Trophoblast cell (in vitro differentiated cells and primary cell): ENCODE results near the gene ATPAF2.

Source experiments
- DNase-seq, 2 donors: peaks; one replicate each; pipeline ENCODE4 v3.0.0-alpha.2; 2016
- H2AFZ ChIP-seq: 2 replicates; pipeline ENCODE4 v1.6.1; 2013; ENCODE audit warnings: low read length, moderate library complexity, mild to moderate bottlenecking; ENCODE audit not compliant: insufficient read depth, poor library complexity
- H2AK5ac ChIP-seq: 2 replicates; pipeline ENCODE4 v1.6.1; 2013; ENCODE audit warnings: mild to moderate bottlenecking, low read length
- H2BK120ac ChIP-seq: 2 replicates; pipeline ENCODE4 v1.6.1; 2013; ENCODE audit warnings: low read length, mild to moderate bottlenecking, moderate library complexity; ENCODE audit not compliant: insufficient read depth, poor library complexity
- H2BK12ac ChIP-seq: 2 replicates; pipeline ENCODE4 v1.6.1; 2013; ENCODE audit warnings: mild to moderate bottlenecking, low read length, moderate library complexity
- H2BK5ac ChIP-seq: 2 replicates; pipeline ENCODE4 v1.6.1; 2013; ENCODE audit warnings: low read length, low read depth, moderate library complexity, mild to moderate bottlenecking; ENCODE audit not compliant: poor library complexity
- H3K14ac ChIP-seq: 2 replicates; pipeline ENCODE4 v1.6.1; 2013; ENCODE audit warnings: mild to moderate bottlenecking, low read length
- H3K18ac ChIP-seq: 2 replicates; pipeline ENCODE4 v1.6.1; 2013; ENCODE audit warnings: mild to moderate bottlenecking, low read length
- H3K23ac ChIP-seq: 2 replicates; pipeline ENCODE4 v1.6.1; 2013; ENCODE audit warnings: low read length
- H3K27ac ChIP-seq: 2 replicates; pipeline ENCODE4 v1.5.1; 2013; ENCODE audit warnings: low read depth, mild to moderate bottlenecking, inconsistent platforms, low read length, moderate library complexity
- H3K27me3 ChIP-seq: 2 replicates; pipeline ENCODE4 v1.6.1; 2013; ENCODE audit warnings: inconsistent platforms, mild to moderate bottlenecking, low read length, moderate library complexity; ENCODE audit not compliant: insufficient read depth
- H3K36me3 ChIP-seq, 2 experiments: 1 replicate in 1 of 2; 2 replicates in 1 of 2; pipeline ENCODE4 v1.6.1; 2013; ENCODE audit warnings: low read length in 2 of 2, mild to moderate bottlenecking in 2 of 2, moderate library complexity in 1 of 2; ENCODE audit not compliant: insufficient read depth in 2 of 2, control insufficient read depth in 1 of 2
- H3K4ac ChIP-seq: 2 replicates; pipeline ENCODE4 v1.6.1; 2013; ENCODE audit warnings: low read depth, mild to moderate bottlenecking, low read length, moderate library complexity
- H3K4me1 ChIP-seq, 2 experiments: 1 replicate in 1 of 2; 2 replicates in 1 of 2; pipeline ENCODE4 v1.6.1; 2013; ENCODE audit warnings: low read length in 2 of 2, mild to moderate bottlenecking in 2 of 2, moderate library complexity in 1 of 2; ENCODE audit not compliant: insufficient read depth in 2 of 2, control insufficient read depth in 1 of 2
- H3K4me2 ChIP-seq: 2 replicates; pipeline ENCODE4 v1.6.1; 2013; ENCODE audit warnings: inconsistent platforms, mild to moderate bottlenecking, low read length, moderate library complexity
- H3K4me3 ChIP-seq: 2 replicates; pipeline ENCODE4 v1.5.1; 2013; ENCODE audit warnings: mild to moderate bottlenecking, low read depth, low read length, inconsistent platforms
- H3K79me1 ChIP-seq: one replicate; pipeline ENCODE4 v1.6.1; 2013; ENCODE audit warnings: low read length
- H3K79me2 ChIP-seq: 2 replicates; pipeline ENCODE4 v1.6.1; 2013; ENCODE audit warnings: low read length, mild to moderate bottlenecking; ENCODE audit not compliant: control insufficient read depth, insufficient read depth, poor library complexity
- H3K9ac ChIP-seq: 2 replicates; pipeline ENCODE4 v1.6.1; 2013; ENCODE audit warnings: mild to moderate bottlenecking, low read length
- H3K9me3 ChIP-seq: 2 replicates; pipeline ENCODE4 v1.6.1; 2013; ENCODE audit warnings: low read depth, mild to moderate bottlenecking, control low read depth, inconsistent platforms, low read length; ENCODE audit not compliant: insufficient read depth
- H4K12ac ChIP-seq: 2 replicates; pipeline ENCODE4 v1.6.1; 2013; ENCODE audit warnings: low read depth, mild to moderate bottlenecking, low read length, moderate library complexity
- H4K8ac ChIP-seq: 2 replicates; pipeline ENCODE4 v1.6.1; 2013; ENCODE audit warnings: low read depth, mild to moderate bottlenecking, low read length, moderate library complexity
- H4K91ac ChIP-seq: one replicate; pipeline ENCODE4 v1.6.1; 2013; ENCODE audit warnings: low read depth, mild to moderate bottlenecking, low read length, moderate library complexity
- WGBS: extraction: QIAGEN DNeasy Blood & Tissue Kit; methylation state at CpG from one replicate; pipeline ENCODE4 v1.1.7; 2013; ENCODE audit warnings: missing lambda C conversion rate; ENCODE audit not compliant: insufficient read length, insufficient coverage; ENCODE audit errors: extremely low coverage; 5-methylcytosine and 5-hydroxymethylcytosine counted together

Gene ATPAF2

DNA sequence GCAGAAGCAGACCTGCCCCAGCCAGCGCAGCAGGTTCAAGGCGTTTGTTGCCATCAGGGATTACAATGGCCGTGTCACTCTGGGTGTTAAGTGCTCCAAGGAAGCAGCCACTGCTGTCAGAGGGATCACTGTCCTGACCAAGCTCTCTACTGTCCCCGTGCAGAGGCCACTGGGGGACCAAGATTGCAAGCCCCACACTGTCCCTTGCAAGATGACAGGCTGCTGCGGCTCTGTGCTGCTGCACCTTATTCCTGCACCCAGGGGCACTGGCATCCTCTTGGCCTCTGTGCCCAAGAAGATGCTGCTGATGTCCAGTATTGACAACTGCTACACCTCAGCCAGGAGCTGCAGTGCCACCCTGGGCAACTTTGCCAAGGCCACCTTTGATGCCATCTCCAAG, 27.7 kb downstream of the ATPAF2 start:
- H3K79me2 ChIP-seq = no peaks in the 10 kb centered on the region
- H3K4me3 ChIP-seq = no peak overlapping the region
- peaks cover 7% of the 10 kb centered on the region for H3K9me3 ChIP-seq
- no peak overlapping the region for H2BK120ac ChIP-seq
- no peak overlapping the region for H4K12ac ChIP-seq
- H3K36me3 ChIP-seq = peaks cover 9% of the 10 kb centered on the region in 2 experiments
- no peak overlapping the region for H2AFZ ChIP-seq
- no CpG with 5 or more reads among the region's 5 CpGs for WGBS
- H3K18ac ChIP-seq = no peak overlapping the region
- H3K4me1 ChIP-seq = peaks cover 6 to 9% of the 10 kb centered on the region in 2 experiments
- H2AK5ac ChIP-seq = no peak overlapping the region
- H3K9ac ChIP-seq = no peak overlapping the region
- no peak overlapping the region for H3K27ac ChIP-seq
- H3K79me1 ChIP-seq = no peaks in the 10 kb centered on the region
- no peak for DNase-seq
- no peak overlapping the region for H3K4me2 ChIP-seq
- no peak overlapping the region for H4K91ac ChIP-seq
- H3K27me3 ChIP-seq = no peaks in the 10 kb centered on the region
- no peak overlapping the region for H3K4ac ChIP-seq
- no peak overlapping the region for H4K8ac ChIP-seq
- H3K14ac ChIP-seq = no peak overlapping the region
- no peak overlapping the region for H2BK12ac ChIP-seq
- no peak overlapping the region for H3K23ac ChIP-seq
- H2BK5ac ChIP-seq = no peak overlapping the region

DNA sequence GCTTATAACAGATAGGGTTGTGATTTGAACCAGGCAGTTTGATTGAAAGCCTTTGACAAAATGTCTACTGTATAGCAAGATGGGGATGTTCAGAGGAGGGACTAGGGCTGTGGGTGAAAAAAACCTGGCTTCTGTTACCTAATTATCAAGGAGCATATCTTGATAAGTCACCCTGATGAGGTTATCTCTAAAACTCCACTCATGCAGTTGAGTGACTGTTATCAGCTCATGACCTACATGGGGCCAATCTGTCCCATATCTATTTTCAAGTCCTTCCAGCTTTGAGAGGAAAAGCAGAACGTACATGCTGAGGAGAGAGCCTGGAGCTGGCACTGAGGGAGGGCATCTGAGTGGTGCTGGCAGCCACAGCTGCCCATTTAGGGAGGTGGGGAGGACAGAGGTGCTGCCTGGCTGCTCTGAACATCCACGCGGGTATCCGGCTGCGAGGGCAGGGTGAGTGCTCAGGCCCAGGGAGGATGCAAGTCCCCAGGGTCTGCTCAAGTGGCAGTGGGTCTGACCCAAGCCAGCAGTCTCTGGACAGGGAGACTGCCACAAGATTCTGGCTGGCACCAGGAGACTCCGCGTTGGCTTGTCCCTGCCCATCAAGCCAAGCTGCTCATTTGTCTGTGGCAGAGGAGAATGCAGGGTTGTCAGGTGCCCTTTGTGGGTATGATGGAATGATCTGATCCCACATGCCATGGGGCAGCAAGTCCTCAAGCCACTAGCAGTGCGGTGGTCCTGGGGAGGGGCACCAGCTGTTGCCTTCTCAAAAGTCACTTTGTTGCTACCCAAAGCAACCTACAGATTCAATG, 29.2 kb downstream of the ATPAF2 start:
- no peak overlapping the region for H4K8ac ChIP-seq
- H2BK5ac ChIP-seq = no peak overlapping the region
- no peak overlapping the region for H2AK5ac ChIP-seq
- H3K27me3 ChIP-seq = no peaks in the 10 kb centered on the region
- H3K4ac ChIP-seq = no peak overlapping the region
- peaks cover 8% of the 10 kb centered on the region for H3K9me3 ChIP-seq
- DNase-seq = peak in 1 of 2 donors; percentile 64
- H2AFZ ChIP-seq = no peak overlapping the region
- WGBS = no CpG with 5 or more reads among the region's 8 CpGs
- no peak overlapping the region for H3K9ac ChIP-seq
- H4K91ac ChIP-seq = no peak overlapping the region
- no peak overlapping the region for H3K4me2 ChIP-seq
- H3K4me1 ChIP-seq = peaks cover 6 to 12% of the 10 kb centered on the region in 2 experiments
- H3K23ac ChIP-seq = no peak overlapping the region
- no peak overlapping the region for H3K18ac ChIP-seq
- no peak overlapping the region for H3K14ac ChIP-seq
- H3K79me1 ChIP-seq = no peaks in the 10 kb centered on the region
- H2BK120ac ChIP-seq = no peak overlapping the region
- H4K12ac ChIP-seq = no peak overlapping the region
- H3K27ac ChIP-seq = no peak overlapping the region
- no peak overlapping the region for H2BK12ac ChIP-seq
- peaks cover 4 to 5% of the 10 kb centered on the region in 2 experiments for H3K36me3 ChIP-seq
- H3K79me2 ChIP-seq = no peaks in the 10 kb centered on the region
- peak overlapping the region; percentile 21 for H3K4me3 ChIP-seq

DNA sequence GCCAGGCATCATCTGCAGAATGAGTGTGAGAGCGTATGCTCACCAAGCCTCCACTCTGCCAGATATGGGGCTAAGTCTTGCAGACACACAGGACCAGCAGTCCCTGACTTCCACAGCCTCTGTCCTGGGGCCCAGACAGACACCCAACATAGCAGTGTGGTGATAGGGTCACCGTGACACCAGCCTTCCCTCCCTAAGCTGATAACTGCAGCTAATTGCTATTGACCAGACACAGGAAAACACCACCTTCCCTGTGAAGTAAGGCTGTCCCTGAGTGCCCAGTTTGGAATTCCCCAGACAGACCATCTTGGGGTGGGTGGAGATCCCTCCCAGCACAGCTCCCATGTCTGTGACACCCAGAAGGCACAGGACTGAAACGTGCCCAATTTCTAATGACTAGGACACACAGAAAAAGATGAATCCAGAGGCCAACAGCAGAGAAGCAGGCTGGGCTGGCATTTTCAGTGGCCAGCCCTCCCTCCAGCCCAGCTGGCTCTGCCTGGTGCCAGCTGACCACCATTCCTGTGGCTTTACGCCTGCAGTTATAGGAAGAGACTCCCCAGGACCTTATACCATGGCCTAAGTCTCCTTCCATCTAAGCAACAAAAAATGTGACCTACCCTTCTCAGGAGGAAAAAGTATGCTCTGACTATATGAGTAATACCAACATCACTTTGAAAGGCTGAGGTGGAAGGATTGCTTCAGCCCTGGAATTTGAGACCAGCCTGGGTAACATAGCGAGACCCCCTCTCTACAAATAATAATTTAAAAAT, 30.3 kb downstream of the ATPAF2 start:
- Histone ChIP-seq H3K4me3 (no peak overlapping the region), H3K36me3 (peaks cover 4 to 5% of the 10 kb centered on the region in 2 experiments), H3K27me3 (no peaks in the 10 kb centered on the region), H3K14ac (no peak overlapping the region), H3K9ac (no peak overlapping the region), H2BK5ac (no peak overlapping the region), H3K9me3 (peaks cover 8% of the 10 kb centered on the region), H2BK12ac (no peak overlapping the region), H3K23ac (no peak overlapping the region), H4K91ac (no peak overlapping the region), H2BK120ac (no peak overlapping the region), H2AFZ (no peak overlapping the region), H3K18ac (peak overlapping the region; percentile 21), H4K12ac (no peak overlapping the region), H3K79me1 (no peaks in the 10 kb centered on the region), H3K27ac (no peak overlapping the region), H2AK5ac (no peak overlapping the region), H3K4ac (no peak overlapping the region), H3K4me2 (no peak overlapping the region), H3K4me1 (peaks cover 6 to 12% of the 10 kb centered on the region in 2 experiments), H4K8ac (no peak overlapping the region), H3K79me2 (no peaks in the 10 kb centered on the region)
- DNase-seq = peak in 1 of 2 donors; percentile 59
- WGBS = no CpG with 5 or more reads among the region's 5 CpGs

DNA sequence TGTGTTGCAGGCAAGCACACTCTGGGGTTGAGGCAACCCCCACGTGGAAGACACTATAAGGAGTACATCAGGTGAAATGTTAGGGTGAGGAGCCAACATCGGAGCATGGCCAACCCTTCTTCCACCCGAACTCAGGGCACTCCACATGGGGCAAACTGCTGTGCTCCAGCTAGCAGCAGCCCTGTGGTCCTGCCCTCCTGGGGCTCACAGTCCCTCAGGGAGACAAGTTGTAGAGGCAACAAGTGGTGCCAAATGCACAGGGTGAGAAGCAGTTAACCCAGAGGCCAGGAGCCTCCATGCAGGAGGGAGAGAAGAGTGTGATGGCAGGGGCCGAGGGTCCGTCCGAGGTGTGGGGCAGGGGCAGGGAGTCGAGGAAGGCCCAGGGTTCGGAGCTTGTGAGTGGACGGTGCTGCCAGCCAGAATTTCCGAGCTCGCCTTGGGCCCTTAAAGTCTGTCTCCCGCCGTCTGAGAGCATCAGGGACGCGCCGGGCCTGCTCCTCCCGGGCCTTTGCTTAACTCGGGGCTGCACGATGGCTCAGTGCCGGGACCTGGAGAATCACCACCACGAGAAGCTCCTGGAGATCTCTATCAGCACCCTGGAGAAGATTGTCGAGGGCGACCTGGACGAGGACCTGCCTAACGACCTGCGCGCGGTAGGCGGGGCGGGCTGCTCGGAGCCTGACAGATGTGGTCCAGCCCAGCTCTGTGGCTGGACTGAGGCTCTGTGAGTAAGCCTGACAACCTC, 32.3 kb downstream of the ATPAF2 start:
- Histone ChIP-seq H2AFZ (no peak overlapping the region), H4K8ac (no peak overlapping the region), H3K27me3 (no peaks in the 10 kb centered on the region), H2BK120ac (no peak overlapping the region), H3K4me3 (no peak overlapping the region), H2BK5ac (no peak overlapping the region), H3K79me2 (no peaks in the 10 kb centered on the region), H2BK12ac (no peak overlapping the region), H3K4me2 (no peak overlapping the region), H3K9me3 (peaks cover 8% of the 10 kb centered on the region), H3K18ac (no peak overlapping the region), H3K9ac (no peak overlapping the region), H3K4ac (no peak overlapping the region), H4K12ac (no peak overlapping the region), H3K27ac (no peak overlapping the region), H2AK5ac (no peak overlapping the region), H3K23ac (no peak overlapping the region), H3K14ac (no peak overlapping the region), H3K36me3 (peaks cover 4 to 5% of the 10 kb centered on the region in 2 experiments), H3K4me1 (peaks cover 6 to 12% of the 10 kb centered on the region in 2 experiments), H4K91ac (no peak overlapping the region), H3K79me1 (no peaks in the 10 kb centered on the region)
- DNase-seq = peak; percentile 62 to 77
- WGBS = no CpG with 5 or more reads among the region's 31 CpGs
